ENCODE data around the gene COPB1. TPM values are rescaled to one million over a fixed set of nuclear protein-coding genes. Genes with fewer than 3 reads are reported as not detected.

Gene COPB1
- total and polyA plus RNA-seq, 9 of the 15 experiments (the other 6 are each of a cell fraction or from before 2014, with no cell fraction given) = 64.7 to 188 (median 91.6) TPM

GRCh38 chr11:14424096-14424495 lies 75.5 kb downstream of the COPB1 start:
- Histone ChIP-seq H3K36me3 (ENCODE audit: control insufficient read depth, insufficient read depth, low read length) (no peaks in the 10 kb centered on the region), H3K4me2 (ENCODE audit: insufficient read depth, low read length) (no peak overlapping the region), H3K9me1 (ENCODE audit: control insufficient read depth, insufficient read depth, low read length) (no peaks in the 10 kb centered on the region), H2AFZ (ENCODE audit: low read depth, low read length) (no peak overlapping the region), H3K27ac (ENCODE audit: extremely low read depth, low read depth, low read length) (no peak overlapping the region), H4K20me1 (replicated peaks; ENCODE audit: control insufficient read depth, insufficient read depth, low read length) (no peaks in the 10 kb centered on the region), H3K4me3 (no peak overlapping the region), H3K4me1 (replicated peaks in 1 of 2; ENCODE audit: control insufficient read depth in 2 of 2, insufficient read depth in 2 of 2, low read length in 2 of 2) (peaks cover 9 to 16% of the 10 kb centered on the region in 2 experiments; a peak in 4 of 5 replicates), H3K27me3 (ENCODE audit: control insufficient read depth in 2 of 2, insufficient read depth in 2 of 2, low read length in 2 of 2) (no peaks in the 10 kb centered on the region), H3K9me3 (replicated peaks; ENCODE audit: control insufficient read depth, insufficient read depth, low read depth, low read length) (no peaks in the 10 kb centered on the region), H3K79me2 (ENCODE audit: control insufficient read depth, insufficient read depth, low read length) (no peaks in the 10 kb centered on the region), H3K9ac (ENCODE audit: insufficient read depth in 1 of 2, low read depth in 2 of 2, low read length in 2 of 2) (no peak overlapping the region)
- DNase-seq (ENCODE audit: extremely low read depth in 1 of 4, low spot score in 3 of 4) (no peak), ATAC-seq (no peak), FAIRE-seq (no peak)
- no peak for TF ChIP-seq ZNF316 (IDR thresholded peaks at IDR 0.05)
- no peak for TF ChIP-seq FOXJ2 (tag; IDR thresholded peaks at IDR 0.05)
- TF ChIP-seq SOX6 (IDR thresholded peaks at IDR 0.05) = no peak
- TF ChIP-seq ZNF668 (CRISPR knock-in tag; IDR thresholded peaks at IDR 0.05) = no peak
- TF ChIP-seq PATZ1 (CRISPR knock-in tag; IDR thresholded peaks at IDR 0.05; ENCODE audit: borderline replicate concordance) = no peak
- no peak for TF ChIP-seq ZNF282 (CRISPR knock-in tag; IDR thresholded peaks at IDR 0.05)
- no peak for TF ChIP-seq ZNF146 (CRISPR knock-in tag; IDR thresholded peaks at IDR 0.05; ENCODE audit: unreplicated experiment)
- TF ChIP-seq CBX2 (IDR thresholded peaks at IDR 0.05; ENCODE audit: insufficient read depth, low read length, poor library complexity, severe bottlenecking) = no peak
- no peak for TF ChIP-seq TARDBP (IDR thresholded peaks at IDR 0.05)
- no peak for TF ChIP-seq RFX5 (IDR thresholded peaks at IDR 0.05; ENCODE audit: low read depth, low read length)
- TF ChIP-seq MEF2D (tag; conservative IDR thresholded peaks at IDR 0.05; ENCODE audit: low read depth) = no peak
- no peak for TF ChIP-seq ETS2 (tag; IDR thresholded peaks at IDR 0.05; ENCODE audit: borderline replicate concordance, poor library complexity, severe bottlenecking)
- TF ChIP-seq HNRNPL (IDR thresholded peaks at IDR 0.05; ENCODE audit: low read depth, low read length) = no peak
- TF ChIP-seq ZNF57 (CRISPR knock-in tag; IDR thresholded peaks at IDR 0.05) = no peak
- TF ChIP-seq ZNF384 (IDR thresholded peaks at IDR 0.05; ENCODE audit: low read depth, low read length) = no peak
- no peak for TF ChIP-seq ATF1 (CRISPR knock-in tag; IDR thresholded peaks at IDR 0.05)
- no peak for TF ChIP-seq ATF1 (tag; IDR thresholded peaks at IDR 0.05)
- TF ChIP-seq TFAP4 (CRISPR knock-in tag; IDR thresholded peaks at IDR 0.05; ENCODE audit: borderline replicate concordance) = no peak
- CTCF ChIA-PET (ENCODE audit: low intra/inter-chr PET ratio) = no interaction called here
- in situ Hi-C loops (cut with MboI) (no loop called here), intact Hi-C loops (cut with micrococcal nuclease) (no loop called here)
- BruUV-seq (replicated peaks) = no TSS peak
- POLR2A ChIA-PET = interaction anchor here (2.0 kb wide), 1 partner anchor 14 kb away, joined by 5 read pairs; no protein-coding TSS in a partner anchor

All from K562 (cell line).